Measurements from ENCODE around the gene CHD6.

The CHD6 gene

GRCh38 chr20:41476446-41476845, 141.7 kb downstream of the CHD6 start:
- Histone ChIP-seq H2BK120ac (ENCODE audit: low read depth, low read length) (no peak overlapping the region), H3K27ac (ENCODE audit: low read length, poor library complexity, severe bottlenecking) (peak overlapping the region; percentile 51), H3K9me3 (ENCODE audit: control insufficient read depth, low read length) (no peaks in the 10 kb centered on the region), H3K27me3 (ENCODE audit: control insufficient read depth in 1 of 2, insufficient read depth in 1 of 2, low read length in 2 of 2) (no peaks in the 10 kb centered on the region), H3K18ac (ENCODE audit: low read depth in 1 of 2, low read length in 2 of 2) (no peak overlapping the region), H3K4me1 (ENCODE audit: control insufficient read depth, insufficient read depth, low read depth, low read length) (peaks cover 6% of the 10 kb centered on the region), H3K9ac (ENCODE audit: low read length) (no peak overlapping the region), H2AK5ac (ENCODE audit: low read length, severe bottlenecking) (no peak overlapping the region), H3K79me1 (replicated peaks; ENCODE audit: low read length, poor library complexity, severe bottlenecking) (peaks cover 13% of the 10 kb centered on the region), H4K8ac (ENCODE audit: low read length) (no peak overlapping the region), H3K14ac (ENCODE audit: low read length in 2 of 2) (no peak overlapping the region), H2BK5ac (ENCODE audit: low read depth, low read length, poor library complexity, severe bottlenecking) (no peak overlapping the region), H3K4ac (ENCODE audit: low read depth in 1 of 2, low read length in 2 of 2) (no peak overlapping the region), H3K4me3 (ENCODE audit: insufficient read depth in 1 of 2, low read depth in 1 of 2, low read length in 2 of 2) (no peak overlapping the region), H3K23ac (ENCODE audit: low read length in 2 of 2) (no peak overlapping the region), H3K4me2 (ENCODE audit: low read length, poor library complexity, severe bottlenecking) (no peak overlapping the region), H2AFZ (ENCODE audit: low read depth, low read length) (no peak overlapping the region), H4K91ac (ENCODE audit: low read length) (no peak overlapping the region), H2BK12ac (ENCODE audit: low read length in 2 of 2) (no peak overlapping the region), H2BK15ac (ENCODE audit: low read depth, poor library complexity, severe bottlenecking) (no peak overlapping the region), H3K36me3 (ENCODE audit: control insufficient read depth in 1 of 2, insufficient read depth in 2 of 2, low read depth in 1 of 2, low read length in 2 of 2) (peaks cover 14 to 51% of the 10 kb centered on the region in 2 experiments)
- no CpG with 5 or more reads among the region's 1 CpG for WGBS
- no peak for DNase-seq

- H3K4me2 ChIP-seq (ENCODE audit: low read length, poor library complexity, severe bottlenecking) = no peak overlapping the region
- no peaks in the 10 kb centered on the region for H3K27me3 ChIP-seq (ENCODE audit: control insufficient read depth in 1 of 2, insufficient read depth in 1 of 2, low read length in 2 of 2)
- H3K4me1 ChIP-seq (ENCODE audit: control insufficient read depth, insufficient read depth, low read depth, low read length) = peaks cover 6% of the 10 kb centered on the region
- no peak overlapping the region for H3K14ac ChIP-seq (ENCODE audit: low read length in 2 of 2)
- H3K4me3 ChIP-seq (ENCODE audit: insufficient read depth in 1 of 2, low read depth in 1 of 2, low read length in 2 of 2) = no peak overlapping the region
- H3K27ac ChIP-seq (ENCODE audit: low read length, poor library complexity, severe bottlenecking) = peak overlapping the region; percentile 60
- H4K8ac ChIP-seq (ENCODE audit: low read length) = no peak overlapping the region
- no peak overlapping the region for H2AK5ac ChIP-seq (ENCODE audit: low read length, severe bottlenecking)
- H2BK120ac ChIP-seq (ENCODE audit: low read depth, low read length) = no peak overlapping the region
- H3K36me3 ChIP-seq (ENCODE audit: control insufficient read depth in 1 of 2, insufficient read depth in 2 of 2, low read depth in 1 of 2, low read length in 2 of 2) = peaks cover 14 to 53% of the 10 kb centered on the region in 2 experiments
- peaks cover 13% of the 10 kb centered on the region for H3K79me1 ChIP-seq (replicated peaks; ENCODE audit: low read length, poor library complexity, severe bottlenecking)
- no peak overlapping the region for H3K4ac ChIP-seq (ENCODE audit: low read depth in 1 of 2, low read length in 2 of 2)
- no peak overlapping the region for H2AFZ ChIP-seq (ENCODE audit: low read depth, low read length)
- no peaks in the 10 kb centered on the region for H3K9me3 ChIP-seq (ENCODE audit: control insufficient read depth, low read length)
- no peak overlapping the region for H3K23ac ChIP-seq (ENCODE audit: low read length in 2 of 2)
- H2BK15ac ChIP-seq (ENCODE audit: low read depth, poor library complexity, severe bottlenecking) = no peak overlapping the region
- no peak overlapping the region for H4K91ac ChIP-seq (ENCODE audit: low read length)
- no peak overlapping the region for H2BK5ac ChIP-seq (ENCODE audit: low read depth, low read length, poor library complexity, severe bottlenecking)
- no peak overlapping the region for H3K18ac ChIP-seq (ENCODE audit: low read depth in 1 of 2, low read length in 2 of 2)
- DNase-seq = no peak
- H3K9ac ChIP-seq (ENCODE audit: low read length) = no peak overlapping the region
- H2BK12ac ChIP-seq (ENCODE audit: low read length in 2 of 2) = no peak overlapping the region
Measured at GRCh38 chr20:41476013-41476441, 142.2 kb downstream of the CHD6 start.

GRCh38 chr20:41475503-41475902, 142.7 kb downstream of the CHD6 start:
- Histone ChIP-seq H2BK15ac (ENCODE audit: low read depth, poor library complexity, severe bottlenecking) (no peak overlapping the region), H3K27ac (ENCODE audit: low read length, poor library complexity, severe bottlenecking) (peak overlapping the region; percentile 20), H3K4me3 (ENCODE audit: insufficient read depth in 1 of 2, low read depth in 1 of 2, low read length in 2 of 2) (no peak overlapping the region), H3K4me2 (ENCODE audit: low read length, poor library complexity, severe bottlenecking) (no peak overlapping the region), H2BK120ac (ENCODE audit: low read depth, low read length) (no peak overlapping the region), H3K9ac (ENCODE audit: low read length) (no peak overlapping the region), H3K18ac (ENCODE audit: low read depth in 1 of 2, low read length in 2 of 2) (no peak overlapping the region), H4K8ac (ENCODE audit: low read length) (no peak overlapping the region), H3K4ac (ENCODE audit: low read depth in 1 of 2, low read length in 2 of 2) (no peak overlapping the region), H3K79me1 (replicated peaks; ENCODE audit: low read length, poor library complexity, severe bottlenecking) (peaks cover 15% of the 10 kb centered on the region), H3K27me3 (ENCODE audit: control insufficient read depth in 1 of 2, insufficient read depth in 1 of 2, low read length in 2 of 2) (no peaks in the 10 kb centered on the region), H3K4me1 (ENCODE audit: control insufficient read depth, insufficient read depth, low read depth, low read length) (peaks cover 9% of the 10 kb centered on the region), H2AFZ (ENCODE audit: low read depth, low read length) (no peak overlapping the region), H2BK5ac (ENCODE audit: low read depth, low read length, poor library complexity, severe bottlenecking) (no peak overlapping the region), H4K91ac (ENCODE audit: low read length) (no peak overlapping the region), H2BK12ac (ENCODE audit: low read length in 2 of 2) (no peak overlapping the region), H3K9me3 (ENCODE audit: control insufficient read depth, low read length) (no peaks in the 10 kb centered on the region), H2AK5ac (ENCODE audit: low read length, severe bottlenecking) (peak overlapping the region; percentile 69), H3K36me3 (ENCODE audit: control insufficient read depth in 1 of 2, insufficient read depth in 2 of 2, low read depth in 1 of 2, low read length in 2 of 2) (peaks cover 18 to 58% of the 10 kb centered on the region in 2 experiments), H3K23ac (ENCODE audit: low read length in 2 of 2) (no peak overlapping the region), H3K14ac (ENCODE audit: low read length in 2 of 2) (no peak overlapping the region)
- no peak for DNase-seq
- no CpG with 5 or more reads among the region's 1 CpG for WGBS

GRCh38 chr20:41470362-41471095, 147.6 kb downstream of the CHD6 start:
- 89% methylated on average over 7 of the region's 7 CpGs for WGBS

More at GRCh38 chr20:41470362-41471095, 147.6 kb downstream of the CHD6 start:
- Histone ChIP-seq H3K27me3 (ENCODE audit: control insufficient read depth in 1 of 2, insufficient read depth in 1 of 2, low read length in 2 of 2) (no peaks in the 10 kb centered on the region), H3K4me3 (ENCODE audit: insufficient read depth in 1 of 2, low read depth in 1 of 2, low read length in 2 of 2) (no peak overlapping the region), H3K9ac (ENCODE audit: low read length) (no peak overlapping the region), H3K23ac (ENCODE audit: low read length in 2 of 2) (no peak overlapping the region), H3K14ac (ENCODE audit: low read length in 2 of 2) (no peak overlapping the region), H4K8ac (ENCODE audit: low read length) (no peak overlapping the region), H2AFZ (ENCODE audit: low read depth, low read length) (no peak overlapping the region), H3K27ac (ENCODE audit: low read length, poor library complexity, severe bottlenecking) (peak overlapping the region; percentile 20), H2AK5ac (ENCODE audit: low read length, severe bottlenecking) (peak overlapping the region; percentile 79), H3K4me1 (ENCODE audit: control insufficient read depth, insufficient read depth, low read depth, low read length) (peaks cover 8% of the 10 kb centered on the region), H3K4ac (ENCODE audit: low read depth in 1 of 2, low read length in 2 of 2) (no peak overlapping the region), H3K9me3 (ENCODE audit: control insufficient read depth, low read length) (peaks cover under 1% of the 10 kb centered on the region), H4K91ac (ENCODE audit: low read length) (no peak overlapping the region), H3K79me1 (replicated peaks; ENCODE audit: low read length, poor library complexity, severe bottlenecking) (peaks cover 11% of the 10 kb centered on the region), H3K36me3 (ENCODE audit: control insufficient read depth in 1 of 2, insufficient read depth in 2 of 2, low read depth in 1 of 2, low read length in 2 of 2) (peaks cover 20 to 66% of the 10 kb centered on the region in 2 experiments), H2BK12ac (ENCODE audit: low read length in 2 of 2) (no peak overlapping the region), H3K18ac (ENCODE audit: low read depth in 1 of 2, low read length in 2 of 2) (no peak overlapping the region), H2BK5ac (ENCODE audit: low read depth, low read length, poor library complexity, severe bottlenecking) (no peak overlapping the region), H2BK120ac (ENCODE audit: low read depth, low read length) (no peak overlapping the region), H3K4me2 (ENCODE audit: low read length, poor library complexity, severe bottlenecking) (no peak overlapping the region), H2BK15ac (ENCODE audit: low read depth, poor library complexity, severe bottlenecking) (no peak overlapping the region)
- DNase-seq = no peak
